AG09319 (cell line): ENCODE results near the gene LRRFIP1.

Source experiments
- DNase-seq: peaks from one replicate; pipeline ENCODE4 v3.0.0-alpha.2; 2010; ENCODE audit warnings: low read depth; ENCODE audit errors: extremely low read depth
- CTCF ChIP-seq: IDR thresholded peaks from 2 replicates; pipeline ENCODE4 v1.5.1; 2011; ENCODE audit warnings: low read depth, mild to moderate bottlenecking, inconsistent platforms, low read length, moderate library complexity

LRRFIP1 gene

GRCh38 chr2:237704501-237705434 lies 77.4 kb downstream of the LRRFIP1 start:
- DNase-seq = no peak
- no peak for TF ChIP-seq CTCF

- no peak for DNase-seq
- no peak for TF ChIP-seq CTCF
Observed at GRCh38 chr2:237706257-237706656, 78.9 kb downstream of the LRRFIP1 start.

GRCh38 chr2:237708065-237708398 lies 80.6 kb downstream of the LRRFIP1 start:
- no peak for TF ChIP-seq CTCF

GRCh38 chr2:237708491-237708890 lies 81.1 kb downstream of the LRRFIP1 start:
- no peak for TF ChIP-seq CTCF
- DNase-seq = no peak

More at GRCh38 chr2:237708065-237708398, 80.6 kb downstream of the LRRFIP1 start:
- no peak for DNase-seq

- TF ChIP-seq CTCF = no peak
- DNase-seq = no peak
Observed at GRCh38 chr2:237708961-237709360, 81.6 kb downstream of the LRRFIP1 start.

GRCh38 chr2:237711458-237712150 lies 84.2 kb downstream of the LRRFIP1 start:
- no peak for DNase-seq
- TF ChIP-seq CTCF = no peak
